HT-29 (cell line): ENCODE measurements around the gene NFATC1. TPM values are rescaled to one million over a fixed set of nuclear protein-coding genes. Genes with fewer than 3 reads are reported as not detected.
"Not testable (repeated sequence)": the region's sequence is repeated elsewhere in the genome, so short reads cannot be mapped to it uniquely, and the experiment has no call there.

Source experiments
- DNase-seq: peaks from one replicate; pipeline ENCODE4 v3.0.0-alpha.2; 2015; ENCODE audit warnings: low spot score
- total RNA-seq: library from RNA; depleted of rRNA; stranded (reverse); fragments of >200 nt; shearing (Covaris generic); gene quantifications from 2 replicates; pipeline ENCODE4 v1.2.3, GENCODE V29; 2014

Gene NFATC1
- total RNA-seq, 1 experiment from 2014 or later = not detected

DNA sequence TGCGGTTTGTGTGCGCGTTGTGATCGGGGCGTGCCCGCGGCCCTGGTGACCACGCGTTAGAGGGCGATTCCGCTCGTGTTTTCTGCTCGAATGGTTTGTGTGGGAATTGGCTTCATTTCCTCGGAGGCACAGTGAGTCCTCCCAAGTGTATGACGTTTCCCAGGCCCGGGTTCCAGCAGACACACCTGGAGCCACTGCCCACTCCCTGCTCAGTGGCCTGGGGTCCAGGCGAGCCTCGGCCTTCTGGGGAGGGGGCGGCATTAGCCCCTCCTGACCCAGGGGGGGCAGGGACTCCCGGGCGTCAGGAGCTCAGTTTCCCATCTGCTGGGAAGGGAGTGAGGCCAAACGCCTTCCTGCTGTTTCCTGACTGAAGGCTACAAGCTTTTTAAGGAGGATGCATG lies 92.1 kb downstream of the NFATC1 start:
- no peak for DNase-seq

DNA sequence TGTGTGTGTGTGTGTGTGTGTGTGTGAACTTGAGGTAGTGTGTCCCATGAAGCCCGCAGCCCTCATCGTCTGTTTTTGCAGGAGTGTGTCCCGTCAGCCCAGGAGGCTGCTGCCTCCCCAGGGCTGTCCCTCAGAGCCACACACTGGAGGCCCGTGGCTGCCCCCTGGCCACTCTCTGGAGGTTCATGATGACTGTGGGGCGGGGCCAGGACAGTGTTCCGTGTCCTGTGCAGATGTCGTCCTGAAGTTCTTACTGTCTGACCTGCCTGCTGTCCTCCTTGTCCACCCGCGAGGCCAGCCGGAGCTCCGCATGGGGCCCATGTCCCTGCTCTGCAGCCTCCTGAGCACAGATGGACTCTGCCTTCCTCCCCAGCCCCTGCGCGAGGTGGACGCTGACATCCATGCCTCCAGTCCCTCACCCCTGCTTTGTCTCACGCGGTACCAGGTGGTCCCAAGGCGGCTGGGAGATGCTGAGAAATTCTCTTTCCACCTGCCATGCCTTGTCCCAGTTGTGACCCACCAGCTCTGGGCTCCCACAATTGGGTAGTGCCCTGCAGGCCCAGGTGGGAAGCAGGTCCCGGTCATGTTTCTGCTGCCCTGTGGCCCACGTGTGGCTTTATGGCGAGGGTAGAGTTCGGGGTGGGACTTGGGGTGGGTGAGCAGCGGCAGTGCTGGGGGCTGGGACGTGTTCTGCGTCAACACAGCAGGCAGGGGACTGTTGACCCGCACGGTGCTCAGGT lies 92.8 kb downstream of the NFATC1 start:
- DNase-seq = no peak

DNA sequence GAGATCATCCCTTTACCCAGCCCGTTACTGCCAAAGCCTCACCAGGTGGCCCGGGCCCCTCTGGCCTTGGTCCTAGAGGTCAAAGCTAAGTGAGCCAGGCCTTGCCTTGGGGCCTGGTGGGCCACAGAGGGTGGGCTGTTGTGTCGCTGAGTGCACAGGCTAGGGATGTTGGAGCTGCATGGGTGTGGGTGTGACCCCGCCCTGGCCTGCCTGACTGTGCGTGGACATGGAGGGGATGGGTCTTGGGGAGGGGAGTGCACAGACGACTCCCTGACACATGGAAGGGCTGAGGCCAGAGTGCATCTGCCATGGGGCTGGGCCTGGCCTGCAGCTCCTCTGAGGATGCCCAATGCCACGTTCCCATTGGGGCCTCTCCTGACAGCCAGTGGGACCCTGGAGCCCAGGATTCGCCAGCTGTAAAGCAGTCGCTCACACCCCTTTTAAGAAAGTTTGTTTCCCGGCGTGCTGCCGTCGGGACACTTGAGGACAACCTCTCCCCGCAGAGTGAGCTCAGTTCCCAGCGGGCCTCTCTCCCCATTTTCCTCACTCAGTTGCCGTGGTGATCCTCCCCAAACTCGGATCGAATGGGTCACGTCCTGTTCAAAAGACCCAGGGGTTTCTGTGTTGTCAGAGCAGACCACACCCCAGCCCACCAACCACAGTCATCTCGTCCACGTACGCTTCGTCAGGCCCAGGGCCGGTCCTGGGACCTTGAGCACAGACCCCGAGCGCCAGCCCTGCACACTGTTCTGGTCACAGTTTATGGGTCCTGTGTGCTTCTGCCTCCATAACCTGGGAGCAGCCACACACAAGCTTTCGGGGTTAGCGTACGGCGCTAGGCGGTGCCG lies 93.5 kb downstream of the NFATC1 start:
- DNase-seq = no peak

DNA sequence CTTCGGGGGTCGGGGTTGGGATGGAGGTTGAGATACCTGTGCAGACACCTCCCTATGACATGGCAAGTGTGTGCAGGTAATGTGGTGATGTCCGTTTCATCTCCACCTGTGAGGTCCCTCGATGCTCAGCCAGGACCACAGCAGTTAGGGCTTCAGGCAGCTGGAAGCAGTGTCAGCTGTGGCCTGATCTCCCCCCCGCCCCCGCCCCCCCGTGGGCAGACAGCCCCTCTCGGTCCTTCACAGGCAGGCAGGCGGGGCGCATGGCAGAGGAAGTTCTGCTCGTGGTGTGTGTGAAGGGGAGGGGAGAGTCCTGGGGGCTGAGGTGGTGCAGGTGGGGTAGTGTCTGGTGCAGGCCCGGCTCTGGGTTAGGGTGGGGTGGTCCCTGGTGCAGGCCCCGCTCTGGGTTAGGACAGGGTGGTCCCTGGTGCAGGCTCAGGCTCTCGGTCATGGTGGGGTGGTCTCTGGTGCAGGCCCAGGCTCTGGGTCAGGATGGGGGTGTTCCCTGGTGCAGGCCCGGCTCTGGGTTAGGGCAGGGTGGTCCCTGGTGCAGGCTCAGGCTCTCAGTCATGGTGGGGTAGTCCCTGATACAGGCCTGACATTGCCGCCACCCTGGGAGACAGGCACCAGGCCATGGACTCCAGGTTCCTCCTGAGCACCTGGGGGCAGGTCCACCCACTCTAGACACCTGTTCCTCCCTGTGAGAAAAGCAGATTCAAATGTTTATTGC lies 94.3 kb downstream of the NFATC1 start:
- no peak for DNase-seq

DNA sequence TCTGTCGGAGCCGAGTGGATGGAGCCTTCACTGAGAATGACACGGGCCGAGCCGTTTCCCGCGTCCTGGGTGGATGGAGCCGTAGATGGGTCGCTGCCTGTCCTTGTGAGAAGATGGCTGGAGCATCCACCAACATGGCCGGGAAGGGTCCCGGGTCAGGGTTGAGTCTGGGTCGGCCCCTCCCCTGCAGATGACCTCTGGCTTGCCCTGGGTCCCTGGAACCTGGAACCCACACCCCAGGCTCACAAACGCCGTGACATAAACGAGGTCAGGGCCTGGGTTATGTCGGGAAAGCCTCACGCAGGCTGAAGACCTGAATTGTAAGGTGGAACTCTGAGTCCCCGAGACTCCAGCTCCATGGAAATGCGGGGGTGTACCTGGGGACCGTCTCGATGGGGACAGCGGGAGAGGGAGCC lies 94.9 kb downstream of the NFATC1 start:
- DNase-seq = no peak

DNA sequence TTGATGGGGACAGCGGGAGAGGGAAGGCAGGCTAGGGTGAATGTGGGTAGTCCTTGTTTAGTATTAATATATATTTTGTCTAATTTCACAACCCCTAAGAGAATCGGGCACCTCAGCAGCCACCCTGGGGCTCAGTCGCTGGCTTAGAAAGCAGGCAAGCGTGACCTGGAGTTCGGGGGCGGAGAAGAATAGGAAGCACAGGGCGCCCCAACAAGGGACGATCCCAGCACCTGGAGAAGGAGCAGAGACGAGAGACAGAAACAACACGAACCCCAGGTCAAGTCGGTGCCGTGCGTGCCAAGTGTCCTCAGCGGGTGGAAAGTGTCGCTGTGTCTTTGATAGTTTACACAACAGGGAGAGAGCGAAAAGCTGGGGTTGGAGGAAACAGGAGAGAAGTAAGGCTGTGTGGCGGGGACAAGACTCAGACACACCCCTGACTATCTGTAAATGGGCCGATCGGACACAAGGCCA lies 95.4 kb downstream of the NFATC1 start:
- DNase-seq = no peak

DNA sequence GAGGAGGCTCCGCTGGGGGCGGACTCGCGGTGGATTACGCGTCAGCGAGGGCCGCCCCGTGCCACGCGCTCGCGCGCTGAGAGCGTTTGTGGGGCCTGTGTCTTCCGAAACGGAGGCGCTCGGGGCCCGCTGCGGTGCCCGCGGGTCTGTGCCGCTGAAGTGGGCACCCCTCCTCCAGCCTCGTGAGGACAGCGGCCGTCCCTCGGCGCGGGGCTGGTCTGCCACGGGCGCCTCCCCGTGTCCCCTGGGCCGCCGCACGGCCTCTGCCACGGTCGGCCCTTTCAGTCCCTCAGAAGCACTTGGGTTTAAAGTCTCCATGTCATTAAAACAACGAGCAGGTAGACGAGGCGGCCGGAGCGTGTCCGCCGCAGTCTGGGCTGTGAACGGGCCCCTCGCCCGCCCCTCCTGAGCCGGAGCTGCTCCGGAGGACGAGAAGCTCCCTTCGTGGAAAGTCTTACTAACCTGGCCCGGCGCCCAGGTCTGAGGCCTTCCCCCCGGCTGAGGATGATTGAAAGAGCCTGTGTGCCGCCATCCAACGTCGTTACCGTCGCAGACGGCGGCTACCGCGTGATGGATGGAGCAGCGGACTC lies 97.6 kb downstream of the NFATC1 start:
- no peak for DNase-seq

DNA sequence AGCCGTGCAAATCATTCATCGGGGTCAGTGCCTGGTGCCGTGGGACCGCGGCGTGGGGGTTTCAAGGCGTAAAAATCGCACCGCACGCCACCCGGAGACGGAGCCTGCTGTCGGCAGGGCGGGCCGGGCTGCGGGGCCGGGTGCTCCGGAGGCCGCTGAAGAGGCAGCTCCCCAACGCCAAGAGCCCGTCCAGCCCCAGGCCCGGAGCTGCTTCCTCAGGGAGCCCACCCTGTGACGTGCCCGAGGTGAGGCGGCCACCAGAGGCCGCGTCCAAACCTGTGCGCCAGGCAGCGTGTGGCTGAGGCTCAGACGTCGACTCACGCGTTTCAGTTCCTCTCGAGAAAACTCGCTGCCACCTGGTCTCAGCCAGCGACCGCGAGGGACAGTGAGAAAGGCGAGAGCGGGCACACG lies 98.1 kb downstream of the NFATC1 start:
- no peak for DNase-seq

DNA sequence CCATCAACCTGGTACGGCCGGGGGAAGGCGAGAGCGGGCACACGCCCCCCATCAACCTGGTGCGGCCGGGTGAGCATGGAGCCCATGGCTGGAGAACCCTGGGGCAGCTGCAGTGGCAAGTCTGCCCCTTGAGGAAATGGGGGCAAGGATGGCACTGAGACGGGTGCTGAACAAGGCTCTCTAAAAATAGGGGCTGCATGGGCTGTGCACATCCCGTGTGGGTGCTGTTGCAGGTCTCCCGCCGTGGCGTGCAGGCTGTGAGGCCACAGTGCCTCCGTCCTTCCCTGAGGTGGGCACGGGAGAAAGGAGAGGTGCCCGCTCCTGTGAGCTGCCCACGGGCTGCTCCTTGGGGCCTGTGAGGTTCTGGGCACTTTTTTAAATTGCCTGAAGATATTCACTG lies 99.2 kb downstream of the NFATC1 start:
- DNase-seq = no peak

DNA sequence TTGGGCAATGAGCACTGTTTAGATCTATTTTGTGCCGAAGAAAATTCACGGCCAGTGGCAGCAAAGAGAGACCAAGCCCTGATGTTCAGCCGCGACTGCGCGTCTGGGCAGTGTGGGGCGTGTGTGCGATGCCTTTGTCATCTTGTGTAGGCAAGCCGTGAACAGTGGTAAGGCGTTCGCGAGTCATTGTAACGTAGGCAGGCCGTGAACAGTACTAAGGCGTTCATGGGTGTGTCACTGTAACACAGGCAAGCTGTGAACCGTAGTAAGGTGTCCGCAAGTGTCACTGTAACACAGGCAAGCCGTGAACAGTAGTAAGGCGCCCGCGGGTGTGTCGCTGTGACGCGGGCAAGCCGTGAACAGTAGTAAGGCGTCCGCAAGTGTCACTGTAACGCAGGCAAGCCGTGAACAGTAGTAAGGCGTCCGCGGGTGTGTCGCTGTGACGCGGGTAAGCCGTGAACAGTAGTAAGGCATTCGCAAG lies 99.9 kb downstream of the NFATC1 start:
- DNase-seq = no peak

DNA sequence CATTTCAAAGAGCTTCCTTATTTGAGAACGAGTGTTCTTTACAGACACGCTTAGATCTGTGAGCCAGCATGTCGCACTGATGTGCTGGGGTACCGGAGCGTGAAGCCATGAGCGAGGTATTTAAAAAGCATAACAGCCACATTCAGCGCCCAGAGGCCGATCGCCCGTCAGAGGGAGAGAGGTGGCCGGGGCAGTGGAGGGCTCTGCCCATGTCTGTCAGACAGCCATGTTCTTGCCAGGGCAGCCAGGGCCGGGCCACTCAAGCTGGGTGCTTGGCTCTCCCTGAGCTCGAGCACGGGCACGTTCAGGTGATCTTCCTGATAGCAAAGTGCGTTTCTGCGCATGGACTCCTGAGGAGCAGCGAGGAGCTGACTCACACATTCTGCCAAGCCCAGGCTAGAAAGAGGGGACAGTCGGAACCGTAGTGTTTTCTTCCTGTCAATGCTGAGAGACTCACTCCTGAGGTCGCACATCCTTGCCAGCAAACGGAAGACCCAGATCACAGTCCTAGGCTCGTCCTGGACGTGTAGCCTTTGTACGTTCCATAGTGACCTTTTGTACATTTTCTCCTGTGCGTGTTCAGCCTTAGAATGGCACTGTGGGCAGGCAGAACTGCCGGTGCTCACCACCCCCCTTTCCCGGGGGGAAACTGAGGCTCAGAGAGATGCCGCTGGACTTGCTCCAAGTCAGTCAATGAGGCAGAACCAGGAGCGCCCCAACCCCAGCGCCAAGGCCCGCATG lies 100.7 kb downstream of the NFATC1 start:
- no peak for DNase-seq

DNA sequence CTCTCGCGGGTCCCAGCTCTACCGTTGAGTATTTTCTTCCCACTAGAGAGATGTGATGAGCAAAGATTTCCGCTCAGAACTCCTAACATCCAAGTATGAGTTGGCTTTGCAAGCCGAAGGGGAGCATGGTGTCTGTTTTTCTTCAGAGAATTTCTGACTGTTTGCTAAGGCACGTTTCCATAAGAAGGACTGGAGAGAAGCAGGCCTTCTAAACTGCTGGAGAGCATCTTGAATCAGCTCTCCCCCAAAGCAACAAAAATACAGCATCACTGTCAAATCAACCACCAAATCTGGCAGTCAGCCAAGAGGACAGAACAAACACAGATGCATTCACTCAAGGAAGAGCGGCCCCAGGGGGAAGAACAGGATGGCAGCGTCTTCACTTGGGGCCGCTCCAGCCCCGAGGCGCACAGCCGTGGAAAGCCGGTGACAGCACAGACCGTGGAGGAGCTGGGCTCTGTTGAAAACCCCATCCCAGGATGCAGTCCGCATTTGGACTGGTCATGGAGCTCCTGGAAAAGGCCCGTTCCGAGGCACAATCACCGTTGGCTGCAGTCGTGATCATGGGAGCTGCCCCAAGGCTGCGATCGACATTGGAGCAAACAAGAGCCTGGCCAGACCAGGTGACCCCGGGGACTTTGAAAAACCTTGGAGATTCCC lies 101.4 kb downstream of the NFATC1 start:
- DNase-seq = no peak

DNA sequence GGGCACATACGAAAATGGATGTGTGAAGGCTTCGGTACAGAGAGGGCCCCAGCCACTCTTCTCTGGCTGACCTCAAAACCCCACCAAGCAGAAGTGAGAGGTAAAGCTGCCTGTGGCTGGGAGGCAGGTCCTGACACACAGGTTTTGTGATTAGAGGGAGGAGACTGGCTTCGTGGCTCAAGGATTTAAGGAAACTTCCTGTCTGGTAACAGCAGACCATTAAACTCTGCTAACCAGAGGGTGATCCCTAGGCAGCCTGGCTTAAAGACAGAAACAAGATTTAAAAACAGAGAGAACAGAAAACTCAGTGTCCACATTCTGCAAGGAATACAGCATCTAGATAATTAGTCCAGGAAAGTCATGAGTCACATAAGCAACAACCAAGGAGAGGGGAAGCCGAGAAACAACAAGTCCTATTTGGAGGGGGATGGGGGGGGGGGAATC lies 101.9 kb downstream of the NFATC1 start:
- DNase-seq = no peak

DNA sequence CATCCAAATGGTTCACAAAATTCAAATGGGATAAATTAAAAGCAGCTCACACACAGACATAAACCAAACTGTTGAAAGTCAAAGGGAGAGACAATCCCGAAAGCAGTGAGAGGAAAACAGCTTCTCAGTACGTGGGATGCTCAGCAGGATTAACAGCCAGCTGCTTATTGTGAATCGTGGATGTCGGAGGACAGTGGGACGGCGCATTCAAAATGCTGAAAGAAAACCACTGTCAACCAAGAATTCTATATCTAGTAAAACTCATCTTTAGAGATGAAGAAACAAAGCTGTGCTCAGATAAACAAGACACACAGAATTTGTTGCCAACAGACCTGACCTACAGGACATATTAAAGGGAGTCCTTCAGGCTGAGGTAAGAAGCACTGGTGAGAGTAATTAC lies 102.9 kb downstream of the NFATC1 start:
- no peak for DNase-seq

DNA sequence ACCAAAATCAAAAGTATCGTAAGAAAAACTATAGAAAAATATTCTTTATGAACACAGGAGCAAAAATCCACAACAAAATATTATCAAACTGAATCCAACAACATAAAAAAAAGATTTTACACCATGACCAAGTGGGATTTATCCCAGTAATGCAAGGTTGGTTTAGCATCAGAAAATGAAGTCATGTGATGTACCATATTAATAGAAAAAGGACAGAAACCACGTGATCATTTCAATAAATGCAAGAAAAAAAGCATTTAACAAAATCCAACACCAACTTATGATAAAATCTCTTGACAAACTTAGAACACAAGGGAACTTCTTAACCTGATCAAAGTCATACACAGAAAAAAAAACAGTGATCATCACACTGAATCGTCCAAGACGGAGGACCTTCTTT lies 105.3 kb downstream of the NFATC1 start:
- DNase-seq = no peak

DNA sequence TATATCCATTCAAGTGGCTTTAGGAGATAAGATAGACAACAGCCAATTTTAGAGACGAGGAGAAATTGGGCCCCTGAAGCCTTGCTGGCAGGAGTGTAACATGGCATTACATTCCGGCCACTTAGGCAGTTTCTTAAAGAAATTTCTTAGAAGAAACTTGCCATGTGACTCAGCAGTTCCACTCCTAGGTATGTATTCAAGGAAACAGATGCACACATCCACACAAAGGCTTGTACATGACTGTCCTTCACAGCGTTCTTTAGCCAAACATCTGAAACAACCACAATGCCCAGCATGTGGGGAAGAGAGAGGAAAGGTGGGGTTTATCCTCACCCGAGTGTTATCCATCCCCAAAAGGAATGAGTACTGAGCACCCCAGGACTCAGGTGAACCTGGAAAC lies 107.1 kb downstream of the NFATC1 start:
- no peak for DNase-seq

DNA sequence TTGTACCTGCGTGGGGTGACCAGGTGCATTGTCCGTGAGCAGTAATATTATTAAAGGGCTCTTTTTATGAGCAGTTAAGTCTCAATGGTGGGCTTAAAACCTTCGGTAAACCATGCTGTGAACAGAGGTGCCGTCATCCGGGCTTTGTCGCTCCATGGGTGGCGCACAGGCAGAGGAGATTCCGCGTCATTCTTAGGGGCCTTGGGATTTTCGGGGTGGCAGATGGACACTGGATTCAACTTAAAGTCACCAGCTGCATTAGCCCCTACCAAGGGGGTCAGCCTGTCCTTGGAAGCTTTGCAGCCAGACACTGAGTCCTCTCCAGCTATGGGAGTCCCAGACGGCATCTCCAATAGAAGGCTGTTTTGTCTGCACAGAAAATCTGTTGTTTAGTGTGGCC lies 107.7 kb downstream of the NFATC1 start:
- DNase-seq = no peak

DNA sequence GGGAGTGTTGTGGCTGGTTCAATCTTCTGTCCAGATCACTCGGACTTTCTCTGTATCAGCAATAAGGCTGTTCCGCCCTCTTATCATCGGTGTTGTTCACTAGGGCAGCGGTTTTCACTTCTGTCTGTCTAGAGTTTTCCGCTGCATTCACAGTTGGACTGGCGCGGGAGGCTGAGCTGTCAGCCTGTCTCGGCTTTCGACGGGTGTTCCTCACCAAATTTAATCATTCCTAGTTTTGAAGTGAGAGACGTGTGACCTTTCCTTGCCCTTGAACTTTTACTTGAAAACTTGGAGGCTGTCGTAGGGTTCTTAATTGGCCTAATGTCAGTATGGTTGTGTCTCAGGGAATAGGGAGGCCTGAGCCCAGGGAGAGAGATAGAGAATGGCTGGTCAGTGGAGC lies 108.3 kb downstream of the NFATC1 start:
- DNase-seq = no peak

DNA sequence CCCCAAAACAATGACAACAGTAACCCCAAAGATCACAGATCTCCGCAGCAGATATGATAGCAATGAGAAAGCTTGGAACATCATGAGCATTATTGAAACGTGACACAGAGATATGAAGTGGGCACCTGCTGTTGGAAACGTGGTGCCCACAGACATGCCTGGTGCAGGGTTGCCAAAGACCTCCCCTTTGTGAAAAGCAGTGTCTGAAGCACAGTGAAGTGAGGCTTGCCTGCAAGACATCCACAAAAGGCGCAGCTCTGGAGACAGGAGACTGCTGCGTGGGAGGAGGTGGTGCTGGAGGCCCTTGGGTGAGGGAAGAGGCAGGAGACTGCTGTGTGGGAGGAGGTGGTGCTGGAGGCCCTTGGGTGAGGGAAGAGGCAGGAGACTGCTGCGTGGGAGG lies 108.8 kb downstream of the NFATC1 start:
- DNase-seq = not testable (repeated sequence)

DNA sequence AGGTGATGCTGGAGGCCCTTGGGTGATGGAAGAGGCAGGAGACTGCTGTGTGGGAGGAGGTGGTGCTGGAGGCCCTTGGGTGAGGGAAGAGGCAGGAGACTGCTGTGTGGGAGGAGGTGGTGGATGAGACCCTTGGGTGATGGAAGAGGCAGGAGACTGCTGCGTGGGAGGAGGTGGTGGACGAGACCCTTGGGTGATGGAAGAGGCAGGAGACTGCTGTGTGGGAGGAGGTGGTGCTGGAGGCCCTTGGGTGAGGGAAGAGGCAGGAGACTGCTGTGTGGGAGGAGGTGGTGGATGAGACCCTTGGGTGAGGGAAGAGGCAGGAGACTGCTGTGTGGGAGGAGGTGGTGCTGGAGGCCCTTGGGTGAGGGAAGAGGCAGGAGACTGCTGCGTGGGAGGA lies 109.7 kb downstream of the NFATC1 start:
- not testable (repeated sequence) for DNase-seq
